K562 (cell line): ENCODE data around the gene SPTLC1. TPM values are rescaled to one million over a fixed set of nuclear protein-coding genes. Genes with fewer than 3 reads are reported as not detected.

Experiments
- ATF1 ChIP-seq, 2 experiments: fragments of 450-650 bp in 1 of 2; IDR thresholded peaks; 2 replicates each; pipeline ENCODE4 v1.6.1; 2016; ENCODE audit warnings: missing compliant biosample characterization in 1 of 2, missing genetic modification characterization in 1 of 2
- ELF1 ChIP-seq: fragments of 200-800 bp; sonication (Bioruptor generic); IDR thresholded peaks from 2 replicates; pipeline ENCODE4 v1.6.1; 2016; ENCODE audit warnings: missing genetic modification characterization, missing compliant biosample characterization
- ELF2 ChIP-seq: fragments of 250-450 bp; sonication (Bioruptor Pico); IDR thresholded peaks from 2 replicates; pipeline ENCODE4 v1.5.0; 2021; ENCODE audit warnings: mild to moderate bottlenecking
- HCFC1 ChIP-seq: IDR thresholded peaks from 2 replicates; pipeline ENCODE4 v1.6.1; 2012; ENCODE audit warnings: low read depth, low read length, improper control_type of control experiment
- HNRNPUL1 ChIP-seq: fragments of 200-400 bp; formaldehyde crosslinking; IDR thresholded peaks from 2 replicates; pipeline ENCODE4 v1.6.1; 2017; ENCODE audit warnings: low read length
- KAT8 ChIP-seq: fragments of 450-650 bp; IDR thresholded peaks from 2 replicates; pipeline ENCODE4 v1.6.1; 2016; ENCODE audit warnings: low read depth, mild to moderate bottlenecking
- NR4A1 ChIP-seq, 2 experiments: fragments of 250-450 bp in 1 of 2; fragments of 450-650 bp in 1 of 2; sonication (Bioruptor Pico) in 1 of 2; IDR thresholded peaks; 2 replicates each; pipeline versions ENCODE4 v1.4.0 to v1.6.1; 2016 to 2020; ENCODE audit warnings: mild to moderate bottlenecking in 2 of 2, missing compliant biosample characterization in 1 of 2, missing genetic modification characterization in 1 of 2, moderate library complexity in 1 of 2
- RBM14 ChIP-seq: fragments of 200-400 bp; formaldehyde crosslinking; IDR thresholded peaks from 2 replicates; pipeline ENCODE4 v1.6.1; 2018; ENCODE audit warnings: low read depth, mild to moderate bottlenecking, low read length, moderate library complexity, borderline replicate concordance; ENCODE audit not compliant: insufficient read depth
- RFX7 ChIP-seq: fragments of 250-450 bp; sonication (Bioruptor Pico); IDR thresholded peaks from 2 replicates; pipeline ENCODE4 v1.5.1; 2021; ENCODE audit warnings: mild to moderate bottlenecking
- ZNF785 ChIP-seq: fragments of 250-450 bp; sonication (Bioruptor Pico); IDR thresholded peaks from 2 replicates; pipeline ENCODE4 v1.4.0; 2020; ENCODE audit warnings: mild to moderate bottlenecking
- polyA plus RNA-seq, 8 experiments: library from polyadenylated mRNA; depleted of rRNA in 4 of 8; stranded (reverse) in 5 of 8; unstranded in 3 of 8; fragments of >200 nt; fragmentation: Nextera tagmentation in 2 of 8; fragmentation: Illumina TruSeq in 1 of 8; extraction: Ambion mirVana in 2 of 8; extraction: Trizol in 1 of 8; gene quantifications; 2 replicates each; pipeline versions ENCODE4 v1.2.1 to v1.2.3, GENCODE V29; 2011 to 2014; ENCODE audit warnings: inconsistent platforms in 1 of 8, missing spikeins in 1 of 8
- total RNA-seq, 7 experiments: library from RNA; depleted of rRNA in 6 of 7; stranded (reverse); fragments of >200 nt in 6 of 7; fragmentation: Illumina TruSeq in 2 of 7; extraction: Trizol in 2 of 7; gene quantifications; 2 replicates each; pipeline versions ENCODE4 v1.2.1 to v1.2.3, GENCODE V29; 2011 to 2021; ENCODE audit warnings: low replicate concordance in 1 of 7
- TF ChIP-seq, protein P1 (sequence below): fragments of 450-650 bp; IDR thresholded peaks from one replicate; pipeline ENCODE4 v1.6.1; 2018; ENCODE audit warnings: mild to moderate bottlenecking, moderate library complexity; ENCODE audit not compliant: partially characterized antibody
- TF ChIP-seq, protein P2 (sequence below): fragments of 200-800 bp; sonication (Bioruptor generic); IDR thresholded peaks from 2 replicates; pipeline ENCODE4 v1.6.1; 2017; ENCODE audit warnings: missing genetic modification characterization, missing compliant biosample characterization
- TF ChIP-seq, protein P3 (sequence below): fragments of 450-650 bp; formaldehyde crosslinking; IDR thresholded peaks from 2 replicates; pipeline ENCODE4 v1.4.0; 2020; ENCODE audit warnings: mild to moderate bottlenecking, mixed read lengths
- TF ChIP-seq, protein P4 (sequence below), 2 experiments: fragments of 450-650 bp; formaldehyde crosslinking in 1 of 2; IDR thresholded peaks; 2 replicates each; pipeline versions ENCODE4 v1.4.0 to v1.6.1; 2014 to 2020; ENCODE audit warnings: mild to moderate bottlenecking in 2 of 2, borderline replicate concordance in 1 of 2, low read depth in 1 of 2

Gene SPTLC1
- total and polyA plus RNA-seq, 9 of the 15 experiments (the other 6 are each of a cell fraction or from before 2014, with no cell fraction given): 58.8 to 125 (median 84.5) TPM

DNA sequence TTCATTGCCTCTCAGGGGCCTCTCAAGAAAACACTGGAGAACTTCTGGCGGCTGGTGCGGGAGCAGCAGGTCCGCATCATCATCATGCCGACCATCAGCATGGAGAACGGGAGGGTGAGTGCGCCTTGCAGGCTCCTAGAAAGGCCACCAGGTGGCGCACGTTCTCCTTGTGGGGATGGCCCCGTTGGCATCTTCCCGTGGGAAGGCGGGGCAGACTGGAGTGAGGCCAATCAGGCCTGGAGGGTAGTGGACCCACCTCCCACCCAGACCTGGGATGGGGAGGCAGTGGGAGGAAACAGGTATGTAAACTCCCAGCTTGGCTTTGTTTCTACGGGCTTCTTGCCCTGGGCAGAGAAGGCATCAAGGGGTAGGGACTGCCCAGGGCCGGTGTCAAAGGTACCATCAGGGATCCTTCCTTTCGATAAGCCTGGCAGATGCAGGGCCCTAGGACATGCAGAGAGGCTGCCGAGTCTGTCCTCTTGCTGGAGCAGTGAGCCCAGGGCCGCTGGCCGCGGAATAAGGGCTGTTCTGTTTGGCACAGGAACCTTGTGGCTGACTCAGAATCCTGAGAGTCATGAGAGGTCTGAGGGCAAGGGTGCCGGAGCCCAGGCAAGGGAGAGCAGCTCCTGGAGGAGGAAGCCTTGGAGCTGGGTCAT lies 18.9 kb upstream of the SPTLC1 start (continued):
- TF ChIP-seq, protein P1, sequence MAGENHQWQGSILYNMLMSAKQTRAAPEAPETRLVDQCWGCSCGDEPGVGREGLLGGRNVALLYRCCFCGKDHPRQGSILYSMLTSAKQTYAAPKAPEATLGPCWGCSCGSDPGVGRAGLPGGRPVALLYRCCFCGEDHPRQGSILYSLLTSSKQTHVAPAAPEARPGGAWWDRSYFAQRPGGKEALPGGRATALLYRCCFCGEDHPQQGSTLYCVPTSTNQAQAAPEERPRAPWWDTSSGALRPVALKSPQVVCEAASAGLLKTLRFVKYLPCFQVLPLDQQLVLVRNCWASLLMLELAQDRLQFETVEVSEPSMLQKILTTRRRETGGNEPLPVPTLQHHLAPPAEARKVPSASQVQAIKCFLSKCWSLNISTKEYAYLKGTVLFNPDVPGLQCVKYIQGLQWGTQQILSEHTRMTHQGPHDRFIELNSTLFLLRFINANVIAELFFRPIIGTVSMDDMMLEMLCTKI: no peak
- TF ChIP-seq NR4A1 (CRISPR knock-in tag; IDR thresholded peaks at IDR 0.05) (no peak), NR4A1 (tag; IDR thresholded peaks at IDR 0.05) (no peak), HNRNPUL1 (no peak), HCFC1 (peak; percentile 23; the same call in 1 of the 2 replicates), ATF1 (CRISPR knock-in tag; IDR thresholded peaks at IDR 0.05) (no peak), ATF1 (tag; IDR thresholded peaks at IDR 0.05) (peak; percentile 34; the same call in 1 of the 2 replicates), RBM14 (no peak), ELF1 (no peak), KAT8 (no peak), ELF2 (CRISPR knock-in tag) (no peak), ZNF785 (CRISPR knock-in tag) (no peak), RFX7 (CRISPR knock-in tag) (no peak)
- TF ChIP-seq, protein P2, sequence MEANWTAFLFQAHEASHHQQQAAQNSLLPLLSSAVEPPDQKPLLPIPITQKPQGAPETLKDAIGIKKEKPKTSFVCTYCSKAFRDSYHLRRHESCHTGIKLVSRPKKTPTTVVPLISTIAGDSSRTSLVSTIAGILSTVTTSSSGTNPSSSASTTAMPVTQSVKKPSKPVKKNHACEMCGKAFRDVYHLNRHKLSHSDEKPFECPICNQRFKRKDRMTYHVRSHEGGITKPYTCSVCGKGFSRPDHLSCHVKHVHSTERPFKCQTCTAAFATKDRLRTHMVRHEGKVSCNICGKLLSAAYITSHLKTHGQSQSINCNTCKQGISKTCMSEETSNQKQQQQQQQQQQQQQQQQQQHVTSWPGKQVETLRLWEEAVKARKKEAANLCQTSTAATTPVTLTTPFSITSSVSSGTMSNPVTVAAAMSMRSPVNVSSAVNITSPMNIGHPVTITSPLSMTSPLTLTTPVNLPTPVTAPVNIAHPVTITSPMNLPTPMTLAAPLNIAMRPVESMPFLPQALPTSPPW: peak; percentile 59
- TF ChIP-seq, protein P3, sequence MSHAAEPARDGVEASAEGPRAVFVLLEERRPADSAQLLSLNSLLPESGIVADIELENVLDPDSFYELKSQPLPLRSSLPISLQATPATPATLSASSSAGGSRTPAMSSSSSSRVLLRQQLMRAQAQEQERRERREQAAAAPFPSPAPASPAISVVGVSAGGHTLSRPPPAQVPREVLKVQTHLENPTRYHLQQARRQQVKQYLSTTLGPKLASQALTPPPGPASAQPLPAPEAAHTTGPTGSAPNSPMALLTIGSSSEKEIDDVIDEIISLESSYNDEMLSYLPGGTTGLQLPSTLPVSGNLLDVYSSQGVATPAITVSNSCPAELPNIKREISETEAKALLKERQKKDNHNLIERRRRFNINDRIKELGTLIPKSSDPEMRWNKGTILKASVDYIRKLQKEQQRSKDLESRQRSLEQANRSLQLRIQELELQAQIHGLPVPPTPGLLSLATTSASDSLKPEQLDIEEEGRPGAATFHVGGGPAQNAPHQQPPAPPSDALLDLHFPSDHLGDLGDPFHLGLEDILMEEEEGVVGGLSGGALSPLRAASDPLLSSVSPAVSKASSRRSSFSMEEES (CRISPR knock-in tag): no peak
- TF ChIP-seq, protein P4, sequence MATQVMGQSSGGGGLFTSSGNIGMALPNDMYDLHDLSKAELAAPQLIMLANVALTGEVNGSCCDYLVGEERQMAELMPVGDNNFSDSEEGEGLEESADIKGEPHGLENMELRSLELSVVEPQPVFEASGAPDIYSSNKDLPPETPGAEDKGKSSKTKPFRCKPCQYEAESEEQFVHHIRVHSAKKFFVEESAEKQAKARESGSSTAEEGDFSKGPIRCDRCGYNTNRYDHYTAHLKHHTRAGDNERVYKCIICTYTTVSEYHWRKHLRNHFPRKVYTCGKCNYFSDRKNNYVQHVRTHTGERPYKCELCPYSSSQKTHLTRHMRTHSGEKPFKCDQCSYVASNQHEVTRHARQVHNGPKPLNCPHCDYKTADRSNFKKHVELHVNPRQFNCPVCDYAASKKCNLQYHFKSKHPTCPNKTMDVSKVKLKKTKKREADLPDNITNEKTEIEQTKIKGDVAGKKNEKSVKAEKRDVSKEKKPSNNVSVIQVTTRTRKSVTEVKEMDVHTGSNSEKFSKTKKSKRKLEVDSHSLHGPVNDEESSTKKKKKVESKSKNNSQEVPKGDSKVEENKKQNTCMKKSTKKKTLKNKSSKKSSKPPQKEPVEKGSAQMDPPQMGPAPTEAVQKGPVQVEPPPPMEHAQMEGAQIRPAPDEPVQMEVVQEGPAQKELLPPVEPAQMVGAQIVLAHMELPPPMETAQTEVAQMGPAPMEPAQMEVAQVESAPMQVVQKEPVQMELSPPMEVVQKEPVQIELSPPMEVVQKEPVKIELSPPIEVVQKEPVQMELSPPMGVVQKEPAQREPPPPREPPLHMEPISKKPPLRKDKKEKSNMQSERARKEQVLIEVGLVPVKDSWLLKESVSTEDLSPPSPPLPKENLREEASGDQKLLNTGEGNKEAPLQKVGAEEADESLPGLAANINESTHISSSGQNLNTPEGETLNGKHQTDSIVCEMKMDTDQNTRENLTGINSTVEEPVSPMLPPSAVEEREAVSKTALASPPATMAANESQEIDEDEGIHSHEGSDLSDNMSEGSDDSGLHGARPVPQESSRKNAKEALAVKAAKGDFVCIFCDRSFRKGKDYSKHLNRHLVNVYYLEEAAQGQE (IDR thresholded peaks at IDR 0.05; ENCODE audit: borderline replicate concordance): peak; percentile 66; the same call in 1 of the 2 replicates
- TF ChIP-seq, protein P4 (CRISPR knock-in tag; IDR thresholded peaks at IDR 0.05; ENCODE audit: low read depth): no peak
